ENCODE measurements around the gene SRSF7. TPM values are rescaled to one million over a fixed set of nuclear protein-coding genes. Genes with fewer than 3 reads are reported as not detected.
"Not testable (repeated sequence)": the region's sequence is repeated elsewhere in the genome, so short reads cannot be mapped to it uniquely, and the experiment has no call there.

The SRSF7 gene
- total and polyA plus RNA-seq, 3 experiments from 2014 or later: 200 to 381 (median 378) TPM

GRCh38 chr2:38737925-38738324 lies 13.2 kb downstream of the SRSF7 start:
- POLR2A ChIA-PET: no interaction called here
- H3K36me3 ChIP-seq (ENCODE audit: insufficient read depth, low read length): peaks cover 15% of the 10 kb centered on the region
- CTCF ChIA-PET: interaction anchor here (0.9 to 1.2 kb wide), 2 partner anchors 139 to 162 kb away, joined by 3 read pairs; no protein-coding TSS in a partner anchor
- H3K9me3 Mint-ChIP-seq: no peaks in the 10 kb centered on the region
- DNase-seq: no peak
- H3K27ac Mint-ChIP-seq: peak overlapping the region in 5 of 8 donors; percentile 23 to 80 (median 56)
- H3K27ac ChIP-seq (ENCODE audit: low read depth, low read length): no peak overlapping the region
- no peak overlapping the region for H3K4me3 ChIP-seq (ENCODE audit: low read length)
- H3K36me3 Mint-ChIP-seq: peaks cover 0 to 73% (median 16%) of the 10 kb centered on the region in 3 donors
- H3K9me3 ChIP-seq (ENCODE audit: low read length): no peaks in the 10 kb centered on the region
- no peaks in the 10 kb centered on the region for H3K27me3 ChIP-seq (ENCODE audit: insufficient read depth, low read length, poor library complexity, severe bottlenecking)
- H3K27me3 Mint-ChIP-seq: no peaks in the 10 kb centered on the region
- H3K4me1 Mint-ChIP-seq: peaks cover 25 to 46% (median 41%) of the 10 kb centered on the region in 3 donors
- H3K4me3 Mint-ChIP-seq: peak overlapping the region in 1 of 7 donors; percentile 17
- H3K4me1 ChIP-seq (ENCODE audit: insufficient read depth, low read length): peaks cover 4% of the 10 kb centered on the region

- CTCF ChIA-PET: interaction anchor here (0.9 to 1.2 kb wide), 2 partner anchors 138 to 161 kb away, joined by 3 read pairs; no protein-coding TSS in a partner anchor
- Mint-ChIP-seq H3K4me1 (peaks cover 21 to 40% (median 35%) of the 10 kb centered on the region in 3 donors), H3K36me3 (peaks cover 0 to 71% (median 14%) of the 10 kb centered on the region in 3 donors), H3K4me3 (peak overlapping the region in 2 of 7 donors; percentile 0 to 8), H3K27ac (peak overlapping the region in 3 of 8 donors; percentile 11 to 52 (median 42))
- H3K4me3 ChIP-seq (ENCODE audit: low read length); H3K4me1 ChIP-seq (ENCODE audit: insufficient read depth, low read length); DNase-seq; H3K27ac ChIP-seq (ENCODE audit: low read depth, low read length); H3K9me3 ChIP-seq (ENCODE audit: low read length); H3K27me3 Mint-ChIP-seq; H3K27me3 ChIP-seq (ENCODE audit: insufficient read depth, low read length, poor library complexity, severe bottlenecking); H3K9me3 Mint-ChIP-seq: not testable (repeated sequence)
- POLR2A ChIA-PET: interaction anchor here (1.2 kb wide), 1 partner anchor 14 kb away, joined by 3 read pairs; the partner anchor contains the start of gene SRSF7
- H3K36me3 ChIP-seq (ENCODE audit: insufficient read depth, low read length): peaks cover 20% of the 10 kb centered on the region
These were observed 14.0 kb downstream of the SRSF7 start for GRCh38 chr2:38737000-38737698.

- Histone ChIP-seq H3K27me3 (ENCODE audit: insufficient read depth, low read length, poor library complexity, severe bottlenecking) (no peaks in the 10 kb centered on the region), H3K4me3 (ENCODE audit: low read length) (no peak overlapping the region), H3K4me1 (ENCODE audit: insufficient read depth, low read length) (peaks cover 4% of the 10 kb centered on the region), H3K36me3 (ENCODE audit: insufficient read depth, low read length) (peaks cover 26% of the 10 kb centered on the region), H3K9me3 (ENCODE audit: low read length) (no peaks in the 10 kb centered on the region), H3K27ac (ENCODE audit: low read depth, low read length) (no peak overlapping the region)
- Mint-ChIP-seq H3K9me3 (no peaks in the 10 kb centered on the region), H3K4me3 (peak overlapping the region in 1 of 7 donors; percentile 37), H3K27ac (peak overlapping the region in 3 of 8 donors; percentile 19 to 84 (median 52)), H3K27me3 (no peaks in the 10 kb centered on the region), H3K36me3 (peaks cover 0 to 73% (median 15%) of the 10 kb centered on the region in 3 donors), H3K4me1 (peaks cover 17 to 29% (median 25%) of the 10 kb centered on the region in 3 donors)
- POLR2A ChIA-PET: interaction anchor here (1.2 kb wide), 1 partner anchor 15 kb away, joined by 3 read pairs; the partner anchor contains the start of gene SRSF7
- DNase-seq: no peak
- CTCF ChIA-PET: no interaction called here
These were observed 15.2 kb downstream of the SRSF7 start for GRCh38 chr2:38735999-38736320.

GRCh38 chr2:38734299-38735058 lies 16.7 kb downstream of the SRSF7 start:
- CTCF ChIA-PET: interaction anchor here (0.7 to 4.1 kb wide), 9 partner anchors 10 to 205 kb away, joined by 3 to 21 read pairs (median 5); partner anchors contain the start of gene HNRNPLL
- Mint-ChIP-seq H3K27ac (peak overlapping the region in 4 of 8 donors; percentile 7 to 74 (median 26)), H3K4me3 (no peak overlapping the region), H3K4me1 (peaks cover 13 to 18% (median 14%) of the 10 kb centered on the region in 3 donors), H3K9me3 (no peaks in the 10 kb centered on the region), H3K27me3 (no peaks in the 10 kb centered on the region), H3K36me3 (peaks cover 6 to 82% (median 20%) of the 10 kb centered on the region in 3 donors)
- no peak for DNase-seq
- peaks cover 31% of the 10 kb centered on the region for H3K36me3 ChIP-seq (ENCODE audit: insufficient read depth, low read length)
- POLR2A ChIA-PET: interaction anchor here (1.0 kb wide), 1 partner anchor 15 kb away, joined by 3 read pairs; no protein-coding TSS in a partner anchor
- no peaks in the 10 kb centered on the region for H3K4me1 ChIP-seq (ENCODE audit: insufficient read depth, low read length)
- H3K27me3 ChIP-seq (ENCODE audit: insufficient read depth, low read length, poor library complexity, severe bottlenecking): no peaks in the 10 kb centered on the region
- no peak overlapping the region for H3K27ac ChIP-seq (ENCODE audit: low read depth, low read length)
- H3K9me3 ChIP-seq (ENCODE audit: low read length): no peaks in the 10 kb centered on the region
- no peak overlapping the region for H3K4me3 ChIP-seq (ENCODE audit: low read length)

- Histone ChIP-seq H3K36me3 (ENCODE audit: insufficient read depth, low read length) (peaks cover 32% of the 10 kb centered on the region), H3K27ac (ENCODE audit: low read depth, low read length) (no peak overlapping the region), H3K4me1 (ENCODE audit: insufficient read depth, low read length) (no peaks in the 10 kb centered on the region), H3K4me3 (ENCODE audit: low read length) (no peak overlapping the region), H3K27me3 (ENCODE audit: insufficient read depth, low read length, poor library complexity, severe bottlenecking) (no peaks in the 10 kb centered on the region), H3K9me3 (ENCODE audit: low read length) (no peaks in the 10 kb centered on the region)
- Mint-ChIP-seq H3K27me3 (no peaks in the 10 kb centered on the region), H3K4me3 (no peak overlapping the region), H3K27ac (peak overlapping the region in 4 of 8 donors; percentile 22 to 94 (median 50)), H3K36me3 (peaks cover 6 to 78% (median 19%) of the 10 kb centered on the region in 3 donors), H3K9me3 (no peaks in the 10 kb centered on the region), H3K4me1 (peaks cover 7 to 12% (median 9%) of the 10 kb centered on the region in 3 donors)
- ChIA-PET POLR2A (interaction anchor here (1.6 kb wide), 1 partner anchor 18 kb away, joined by 3 read pairs; the partner anchor contains the start of gene SRSF7), CTCF (interaction anchor here (0.7 to 4.1 kb wide), 7 partner anchors 11 to 1068 kb away, joined by 3 to 21 read pairs (median 6); partner anchors contain the start of gene HNRNPLL)
- no peak for DNase-seq
These were observed 17.7 kb downstream of the SRSF7 start for GRCh38 chr2:38733300-38733971.

- Histone ChIP-seq H3K36me3 (ENCODE audit: insufficient read depth, low read length) (peaks cover 32% of the 10 kb centered on the region), H3K9me3 (ENCODE audit: low read length) (no peaks in the 10 kb centered on the region), H3K4me3 (ENCODE audit: low read length) (no peak overlapping the region), H3K4me1 (ENCODE audit: insufficient read depth, low read length) (no peaks in the 10 kb centered on the region), H3K27ac (ENCODE audit: low read depth, low read length) (no peak overlapping the region), H3K27me3 (ENCODE audit: insufficient read depth, low read length, poor library complexity, severe bottlenecking) (no peaks in the 10 kb centered on the region)
- CTCF ChIA-PET: interaction anchor here (1.0 to 4.1 kb wide), 8 partner anchors 9 to 150 kb away, joined by 3 to 21 read pairs (median 3); no protein-coding TSS in a partner anchor
- H3K4me1 Mint-ChIP-seq: peaks cover 0 to 6% (median 6%) of the 10 kb centered on the region in 3 donors
- H3K4me3 Mint-ChIP-seq: no peak overlapping the region
- POLR2A ChIA-PET: no interaction called here
- no peaks in the 10 kb centered on the region for H3K27me3 Mint-ChIP-seq
- H3K9me3 Mint-ChIP-seq: no peaks in the 10 kb centered on the region
- peaks cover 6 to 65% (median 17%) of the 10 kb centered on the region in 3 donors for H3K36me3 Mint-ChIP-seq
- H3K27ac Mint-ChIP-seq: peak overlapping the region in 2 of 8 donors; percentile 72 to 92
- no peak for DNase-seq
These were observed 19.4 kb downstream of the SRSF7 start for GRCh38 chr2:38731684-38732221.

GRCh38 chr2:38731090-38731489 lies 20.1 kb downstream of the SRSF7 start:
- no peak for DNase-seq
- Mint-ChIP-seq H3K9me3 (no peaks in the 10 kb centered on the region), H3K27ac (peak overlapping the region in 1 of 8 donors; percentile 92), H3K4me1 (peaks cover 0 to 6% (median 6%) of the 10 kb centered on the region in 3 donors), H3K27me3 (no peaks in the 10 kb centered on the region), H3K36me3 (peaks cover 6 to 60% (median 17%) of the 10 kb centered on the region in 3 donors), H3K4me3 (no peak overlapping the region)
- H3K4me3 ChIP-seq (ENCODE audit: low read length): no peak overlapping the region
- no peaks in the 10 kb centered on the region for H3K4me1 ChIP-seq (ENCODE audit: insufficient read depth, low read length)
- H3K9me3 ChIP-seq (ENCODE audit: low read length): no peaks in the 10 kb centered on the region
- H3K27ac ChIP-seq (ENCODE audit: low read depth, low read length): no peak overlapping the region
- POLR2A ChIA-PET: no interaction called here
- peaks cover 32% of the 10 kb centered on the region for H3K36me3 ChIP-seq (ENCODE audit: insufficient read depth, low read length)
- CTCF ChIA-PET: interaction anchor here (1.0 to 4.1 kb wide), 6 partner anchors 16 to 149 kb away, joined by 3 to 21 read pairs (median 3); no protein-coding TSS in a partner anchor
- no peaks in the 10 kb centered on the region for H3K27me3 ChIP-seq (ENCODE audit: insufficient read depth, low read length, poor library complexity, severe bottlenecking)

Data from CD8-positive, alpha-beta memory T cell (primary cell).